ENCODE data around the gene LNX1.

The LNX1 gene

DNA sequence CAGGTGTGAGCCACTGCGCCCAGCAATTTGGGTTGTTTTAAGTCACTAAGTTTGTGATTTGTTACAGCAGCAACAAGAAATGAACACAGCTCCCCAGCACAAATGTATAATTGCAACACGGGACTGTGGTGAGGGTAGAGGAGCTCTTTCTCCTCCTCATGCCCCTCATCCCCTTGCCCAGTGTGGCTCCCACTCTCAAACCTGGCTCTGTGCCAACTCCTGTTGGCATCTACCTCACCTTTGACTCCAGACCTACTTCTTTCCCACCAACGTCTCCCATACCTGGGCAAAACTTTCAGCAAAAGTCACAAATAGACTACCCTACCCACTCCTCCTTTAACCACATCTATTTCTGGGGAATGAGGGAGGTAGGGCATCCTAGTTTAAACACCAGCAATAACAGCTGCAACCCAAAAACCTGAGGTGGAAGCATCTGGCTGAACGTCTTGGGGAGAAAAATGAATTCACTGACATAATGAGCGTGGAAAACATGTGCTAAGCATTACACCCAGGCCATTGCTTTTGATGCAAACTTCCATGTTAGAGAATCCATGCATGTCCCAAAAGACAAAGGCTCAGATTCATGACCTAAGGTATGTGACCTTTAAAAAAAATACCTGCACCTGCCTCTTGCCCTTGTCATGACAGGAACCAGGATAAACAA lies 19.2 kb downstream of the LNX1 start:
- no peak for DNase-seq

DNA sequence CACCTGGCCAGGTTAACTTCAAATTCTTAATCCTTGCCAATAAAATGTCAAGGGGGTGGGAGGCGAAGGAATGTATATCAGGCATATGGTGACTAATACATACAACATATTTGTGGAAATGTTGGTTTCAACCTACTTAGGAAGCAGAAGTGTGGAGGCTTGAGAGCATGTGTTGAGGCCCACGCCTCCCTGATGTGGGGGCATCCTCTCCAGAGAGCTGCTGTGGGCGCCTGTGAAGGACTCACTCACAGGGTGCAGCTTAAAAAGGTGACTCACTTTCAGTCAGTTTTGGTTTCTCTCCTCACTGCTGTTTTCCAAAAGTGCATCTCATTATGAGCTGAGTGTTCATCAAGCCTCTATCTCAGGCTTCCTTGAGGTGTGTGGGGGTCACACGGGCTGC lies 27.5 kb downstream of the LNX1 start:
- DNase-seq, result no peak

DNA sequence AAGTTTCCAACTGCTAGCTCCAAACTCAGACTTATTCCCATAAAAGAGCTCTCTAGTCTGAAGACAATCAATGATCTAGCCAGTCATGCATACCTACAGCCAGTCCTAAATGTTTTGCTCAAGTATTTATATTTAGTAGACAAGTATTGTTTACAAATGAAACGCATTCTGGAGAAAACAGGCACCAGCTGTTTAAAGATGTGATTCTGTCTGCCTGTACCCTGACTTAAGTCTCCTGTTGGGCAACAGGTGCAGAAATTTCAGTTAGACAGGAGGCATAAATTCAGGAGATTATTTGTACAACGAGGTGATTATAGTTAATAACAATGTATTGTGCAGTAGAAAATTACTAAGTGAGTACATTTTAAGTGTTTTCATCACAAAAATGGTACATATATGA lies 28.9 kb downstream of the LNX1 start:
- DNase-seq, result no peak

DNA sequence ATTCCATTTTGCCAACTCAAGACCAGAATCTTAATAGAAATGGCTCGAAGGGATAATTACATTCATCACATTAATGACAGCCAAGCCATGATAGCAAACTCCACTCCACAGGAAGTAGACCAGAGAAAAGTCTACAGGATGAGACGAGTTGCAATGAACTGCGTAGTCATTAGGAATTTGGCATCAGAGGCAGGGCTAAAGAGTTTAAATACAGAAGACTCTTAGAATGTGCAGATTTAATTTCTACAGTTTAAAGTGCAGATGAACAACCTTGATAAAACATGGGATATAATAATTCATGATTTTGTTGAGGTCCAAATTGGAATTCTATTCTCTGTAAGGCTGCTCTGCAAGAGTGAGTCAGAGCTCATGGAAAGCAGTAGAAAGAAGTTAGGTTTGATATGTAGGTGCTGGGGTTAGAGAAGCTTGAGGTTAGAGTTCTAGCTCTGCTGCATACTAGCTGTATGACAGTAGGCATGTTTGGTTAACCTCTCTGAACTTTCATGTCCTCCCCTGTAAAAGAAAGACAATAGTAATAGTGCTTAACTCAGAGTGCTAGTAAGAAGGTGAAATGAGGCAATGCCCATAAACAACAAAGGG lies 32.2 kb downstream of the LNX1 start:
- DNase-seq, result no peak

- peak; percentile 77 for DNase-seq
Observed at GRCh38 chr4:53558065-53558801, 33.1 kb downstream of the LNX1 start.

DNA sequence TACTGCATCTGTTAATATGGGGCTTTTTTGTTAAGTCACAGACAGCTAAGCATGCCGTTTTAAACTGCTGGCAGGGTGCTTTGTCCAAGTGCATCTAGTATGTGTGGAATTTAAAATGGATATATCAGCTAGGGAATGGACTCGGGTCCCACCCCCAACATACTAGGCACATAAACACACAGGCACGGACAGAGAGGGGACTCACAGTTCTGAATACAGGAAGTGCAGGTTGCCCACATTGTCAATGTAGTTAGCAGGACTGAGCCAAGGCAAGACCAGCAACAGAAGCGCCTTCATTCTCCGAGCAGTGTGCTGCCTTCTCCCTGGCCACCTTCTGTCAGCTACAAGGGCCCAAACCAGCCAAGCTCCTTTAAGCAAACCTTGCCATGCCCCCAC lies 33.6 kb downstream of the LNX1 start:
- DNase-seq, result no peak

DNA sequence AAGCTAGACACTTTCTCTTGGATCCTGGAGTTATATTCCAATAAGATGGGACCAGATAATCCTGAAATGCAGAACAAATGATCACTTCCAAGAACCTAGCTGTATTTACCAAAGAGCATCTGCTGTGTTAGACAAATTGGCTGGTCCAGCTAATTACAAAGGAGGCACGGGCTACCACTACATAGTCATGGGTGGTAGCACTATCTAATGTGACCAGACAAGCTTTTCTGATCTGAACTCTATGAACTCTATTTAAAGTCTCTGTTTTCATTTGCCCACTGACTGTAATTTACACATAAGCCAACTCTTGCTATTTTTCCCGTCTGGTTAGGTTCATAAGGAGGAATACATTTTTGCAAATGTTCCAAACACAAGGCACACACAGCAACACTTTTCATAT lies 34.6 kb downstream of the LNX1 start:
- no peak for DNase-seq

DNA sequence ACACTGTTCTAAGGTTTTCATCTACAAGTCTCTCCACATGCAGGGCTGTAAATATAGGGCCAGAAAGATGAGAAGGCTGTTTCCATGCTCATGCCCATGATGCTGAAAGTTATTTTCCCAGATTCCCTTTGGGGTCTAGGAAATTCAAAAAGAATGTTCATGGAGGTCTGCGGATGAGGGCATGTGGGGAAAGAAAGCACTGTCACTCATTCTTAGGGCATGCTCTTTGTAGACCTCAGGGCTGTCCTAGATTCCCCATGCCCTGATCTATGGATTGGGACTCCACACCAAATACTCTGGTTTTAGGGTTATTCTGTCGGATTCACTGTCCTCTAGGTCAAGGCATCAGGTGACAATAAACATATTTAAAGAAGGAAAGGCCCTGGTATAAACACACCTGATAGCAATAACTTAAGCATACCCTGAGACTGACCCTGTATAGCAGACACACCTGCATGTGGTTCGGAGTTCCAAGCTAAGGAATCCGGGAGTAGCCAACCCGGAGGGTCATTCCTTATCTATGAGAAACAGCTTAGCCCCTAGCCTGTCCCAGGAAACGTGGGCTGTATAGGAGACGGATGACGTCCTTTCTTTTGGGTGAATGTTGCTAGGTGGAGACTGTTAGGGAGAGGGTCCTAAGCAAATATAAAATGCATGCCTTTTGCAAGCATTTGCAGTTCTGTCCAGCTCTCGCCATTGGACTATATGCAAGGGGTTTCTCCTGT lies 37.6 kb downstream of the LNX1 start:
- no peak for DNase-seq

GRCh38 chr4:53552711-53553110 lies 38.6 kb downstream of the LNX1 start:
- DNase-seq, result no peak

DNA sequence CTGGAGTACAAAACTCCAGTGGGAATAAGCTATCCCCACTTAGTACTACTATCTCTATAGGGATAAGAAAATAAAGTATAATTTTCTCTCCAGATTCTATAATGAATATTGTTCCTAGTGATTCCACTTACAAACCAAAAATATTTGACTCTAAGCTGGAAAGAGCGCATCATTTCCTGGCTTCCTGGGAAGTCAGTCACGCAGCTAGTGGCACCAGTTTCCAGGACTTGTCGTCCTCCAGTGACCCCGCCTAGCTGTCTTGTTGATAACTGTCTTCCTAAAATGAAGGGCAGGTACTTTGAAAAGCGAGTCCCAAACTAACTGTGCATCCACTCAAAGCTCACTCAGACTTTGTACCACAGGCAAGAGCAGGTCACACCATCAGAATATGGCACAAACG lies 39.3 kb downstream of the LNX1 start:
- no peak for DNase-seq

DNA sequence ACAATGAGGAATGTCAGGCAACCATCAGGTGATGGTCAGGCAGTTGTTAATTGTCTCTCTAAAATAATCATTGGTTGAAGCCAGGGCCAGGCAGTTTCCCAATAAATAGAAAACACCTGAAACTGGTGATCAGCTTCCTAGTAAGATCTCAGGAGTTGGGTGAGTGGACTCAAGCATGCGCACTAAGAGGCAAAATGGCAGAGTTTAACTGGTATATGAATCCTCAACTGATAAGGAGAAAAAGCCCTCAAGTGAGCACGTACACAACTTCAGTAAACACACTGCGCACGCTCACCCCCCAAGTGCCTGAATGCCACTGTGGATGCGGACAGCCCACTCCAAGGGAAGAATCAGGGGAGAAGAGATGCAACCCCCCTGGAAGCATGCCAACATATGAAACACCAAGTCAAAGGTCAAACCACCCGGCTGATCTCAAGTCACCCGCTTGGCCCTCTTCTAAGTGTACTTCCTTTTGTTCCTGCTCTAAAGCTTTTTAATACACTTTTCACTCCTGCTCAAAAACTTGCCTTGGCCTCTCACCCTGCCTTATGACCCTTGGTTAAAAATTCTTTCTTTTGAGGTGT lies 39.9 kb downstream of the LNX1 start:
- DNase-seq, result no peak

DNA sequence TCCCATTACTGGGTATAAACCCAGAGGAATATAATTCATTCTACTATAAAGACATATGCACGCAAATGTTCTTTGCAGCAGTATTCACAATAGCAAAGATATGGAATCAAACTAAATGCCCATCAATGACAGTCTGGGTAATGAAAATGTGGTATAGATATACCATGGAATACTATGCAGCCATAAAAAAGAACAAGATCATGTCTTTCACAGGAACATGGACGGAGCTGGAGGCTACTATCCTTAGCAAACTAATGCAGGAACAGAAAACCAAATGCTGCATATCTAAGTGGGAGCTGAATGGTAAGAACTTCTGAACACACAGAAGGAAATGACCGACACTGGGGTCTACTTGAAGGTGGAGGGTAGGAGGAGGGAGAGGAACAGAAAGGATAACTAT lies 42.6 kb downstream of the LNX1 start:
- DNase-seq, result no peak

DNA sequence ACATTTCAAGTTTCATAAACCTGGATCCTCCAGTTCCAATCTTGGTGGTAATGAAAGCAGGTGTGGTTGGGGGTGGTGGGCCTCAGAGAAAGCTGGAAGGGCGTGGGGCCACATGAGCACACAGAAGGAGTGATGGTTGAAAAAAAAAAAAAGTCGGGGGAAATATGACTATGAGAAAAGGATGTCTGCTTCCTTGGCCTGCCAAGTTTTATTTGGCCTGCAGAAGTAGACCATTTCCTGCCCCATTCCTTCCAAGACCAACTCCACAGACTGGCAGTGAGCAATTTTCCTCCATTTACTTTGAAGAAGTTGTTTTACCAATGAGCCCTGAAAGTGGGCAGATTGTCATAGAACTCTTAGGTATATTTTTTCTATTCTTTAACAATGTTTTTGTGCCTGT lies 43.3 kb downstream of the LNX1 start:
- DNase-seq, result no peak

DNA sequence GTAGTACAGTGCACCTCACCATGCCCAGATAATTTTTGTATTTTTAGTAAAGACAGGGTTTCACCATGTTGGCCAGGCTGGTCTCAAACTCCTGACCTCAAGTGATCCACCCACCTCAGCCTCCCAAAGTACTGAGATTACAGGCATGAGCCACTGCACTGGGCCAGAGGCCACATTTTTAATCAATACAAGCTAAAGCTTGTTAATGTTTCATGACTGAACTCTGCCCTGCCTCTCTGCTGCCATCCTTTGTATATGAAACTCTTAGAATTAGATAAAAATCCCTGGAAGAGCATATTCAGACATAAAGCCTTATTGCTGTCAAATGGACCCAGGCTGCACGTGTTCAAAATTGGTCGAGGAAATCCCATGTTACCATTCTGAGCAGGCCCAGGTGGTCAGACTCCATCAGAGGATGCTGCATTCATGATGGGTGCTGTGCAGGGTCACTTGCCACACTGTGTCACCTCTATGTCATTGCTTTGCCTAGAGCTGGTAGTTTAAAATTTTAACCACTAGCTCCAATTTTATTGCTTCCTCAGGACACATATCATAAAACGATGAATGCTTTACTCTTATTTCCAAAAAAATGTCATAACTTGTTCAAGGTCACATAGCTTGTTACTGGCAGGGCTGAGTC lies 45.2 kb downstream of the LNX1 start:
- no peak for DNase-seq

GRCh38 chr4:53545273-53545672 lies 46.0 kb downstream of the LNX1 start:
- no peak for DNase-seq

DNA sequence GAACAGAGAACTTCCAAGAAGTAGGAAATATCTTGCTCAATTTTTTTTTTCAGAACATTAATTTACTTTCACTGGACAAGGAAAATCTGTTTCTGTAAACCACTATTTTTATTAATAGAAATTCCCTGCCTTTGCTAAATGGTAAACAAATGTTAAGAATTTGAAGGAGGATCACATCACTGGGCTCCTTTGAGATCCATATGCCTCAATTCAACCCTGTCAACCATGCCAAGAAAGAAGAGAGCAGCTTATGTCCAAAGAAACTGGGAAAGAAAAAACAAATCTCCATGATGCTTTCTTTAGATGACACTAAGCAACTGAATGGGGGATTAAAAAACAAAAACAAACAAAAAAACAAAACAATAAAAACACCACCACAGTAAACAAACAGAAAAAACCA lies 47.7 kb downstream of the LNX1 start:
- no peak for DNase-seq

- DNase-seq, result peak; percentile 86
Observed at GRCh38 chr4:53541577-53542206, 49.6 kb downstream of the LNX1 start.

GRCh38 chr4:53538756-53539155 lies 52.5 kb downstream of the LNX1 start:
- peak; percentile 60 for DNase-seq

DNA sequence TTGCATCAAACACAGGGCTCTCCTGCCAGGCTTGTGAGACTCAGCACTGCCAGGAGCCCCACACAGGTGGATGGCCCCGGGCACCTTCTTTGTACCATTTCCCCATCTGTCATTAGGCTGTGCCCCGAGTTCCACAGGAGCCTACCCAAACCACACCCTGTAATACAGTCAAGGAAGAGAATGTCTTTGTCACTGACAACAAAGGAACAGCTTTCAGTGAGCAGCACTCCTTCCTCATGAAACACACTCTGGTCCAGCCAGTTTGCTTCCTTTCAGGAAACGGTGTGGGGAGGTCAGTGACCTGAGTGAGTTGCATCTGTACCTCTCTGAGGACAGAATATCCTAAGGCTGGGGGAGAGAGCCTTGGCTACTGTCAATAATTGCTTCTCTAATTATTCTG lies 53.7 kb downstream of the LNX1 start:
- no peak for DNase-seq

GRCh38 chr4:53536328-53536727 lies 55.0 kb downstream of the LNX1 start:
- DNase-seq, result no peak

DNA sequence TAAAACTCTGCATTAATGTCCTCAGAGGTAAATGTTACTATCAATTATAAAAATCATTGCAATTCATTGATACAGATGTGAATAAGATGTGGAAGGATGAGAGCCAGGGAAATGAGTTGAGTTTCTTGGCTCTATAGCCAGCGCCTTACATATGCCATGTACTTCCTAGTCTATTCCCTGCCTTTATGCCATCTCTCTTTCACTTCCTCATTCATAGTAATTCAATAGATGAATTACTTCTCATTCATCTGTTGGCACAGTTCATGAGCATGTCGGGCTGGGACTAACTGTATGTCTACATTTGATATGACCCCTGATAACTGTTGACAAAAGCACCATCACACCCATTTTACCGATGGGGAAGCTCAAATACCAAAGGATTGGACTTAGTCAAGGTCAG lies 55.7 kb downstream of the LNX1 start:
- DNase-seq, result no peak

DNA sequence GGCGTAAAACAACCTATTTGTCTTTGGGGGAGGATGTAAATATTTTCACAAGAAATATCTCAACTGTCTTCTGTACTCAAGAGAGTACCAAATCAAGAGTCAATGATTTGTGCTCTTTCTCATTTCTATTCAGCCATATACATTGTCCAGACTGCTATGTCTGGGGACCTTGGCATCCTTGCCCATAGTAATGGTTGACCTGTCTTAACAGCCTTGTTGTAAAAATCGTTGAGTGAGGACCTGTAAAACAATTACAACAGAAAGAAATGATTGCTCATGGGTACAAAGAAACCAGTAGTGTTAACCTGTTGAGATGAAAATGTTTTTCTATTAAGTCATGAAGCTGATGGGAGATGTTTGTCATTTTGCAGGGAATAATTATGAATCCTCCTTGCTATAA lies 56.6 kb downstream of the LNX1 start:
- DNase-seq, result no peak

All from NCI-H446 treated with DMSO at 0.1 percent for 48 hours (cell line).